ENCODE measurements around the gene SPNS3.

GRCh38 chr17:4387137-4387536, 46.6 kb upstream of the SPNS3 start:
- TF ChIP-seq, protein P1, sequence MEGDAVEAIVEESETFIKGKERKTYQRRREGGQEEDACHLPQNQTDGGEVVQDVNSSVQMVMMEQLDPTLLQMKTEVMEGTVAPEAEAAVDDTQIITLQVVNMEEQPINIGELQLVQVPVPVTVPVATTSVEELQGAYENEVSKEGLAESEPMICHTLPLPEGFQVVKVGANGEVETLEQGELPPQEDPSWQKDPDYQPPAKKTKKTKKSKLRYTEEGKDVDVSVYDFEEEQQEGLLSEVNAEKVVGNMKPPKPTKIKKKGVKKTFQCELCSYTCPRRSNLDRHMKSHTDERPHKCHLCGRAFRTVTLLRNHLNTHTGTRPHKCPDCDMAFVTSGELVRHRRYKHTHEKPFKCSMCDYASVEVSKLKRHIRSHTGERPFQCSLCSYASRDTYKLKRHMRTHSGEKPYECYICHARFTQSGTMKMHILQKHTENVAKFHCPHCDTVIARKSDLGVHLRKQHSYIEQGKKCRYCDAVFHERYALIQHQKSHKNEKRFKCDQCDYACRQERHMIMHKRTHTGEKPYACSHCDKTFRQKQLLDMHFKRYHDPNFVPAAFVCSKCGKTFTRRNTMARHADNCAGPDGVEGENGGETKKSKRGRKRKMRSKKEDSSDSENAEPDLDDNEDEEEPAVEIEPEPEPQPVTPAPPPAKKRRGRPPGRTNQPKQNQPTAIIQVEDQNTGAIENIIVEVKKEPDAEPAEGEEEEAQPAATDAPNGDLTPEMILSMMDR (IDR thresholded peaks at IDR 0.05) = no peak
- TF ChIP-seq POLR2A (IDR thresholded peaks at IDR 0.05) = no peak
